A673 (cell line): Measurements from ENCODE around the gene ISLR. TPM values are rescaled to one million over a fixed set of nuclear protein-coding genes. Genes with fewer than 3 reads are reported as not detected.
"Not testable (repeated sequence)": the region's sequence is repeated elsewhere in the genome, so short reads cannot be mapped to it uniquely, and the experiment has no call there.

Experiments
- BruUV-seq: library from RNA; stranded (reverse); fragments of 400-500 nt; replicated peaks from 2 replicates; lab custom pipeline; 2021; lab: Mats Ljungman, UMichigan
- CTCF ChIA-PET: fragments of 300-600 bp; sonication (Branson Sonifier 250); formaldehyde crosslinking; loops from one replicate; lab custom pipeline; 2022; ENCODE audit warnings: antibody characterized with exemption; lab: Charles Lee
- POLR2A ChIA-PET: fragments of 300-600 bp; sonication (Branson Sonifier 250); formaldehyde crosslinking; loops from one replicate; lab custom pipeline; 2022; ENCODE audit warnings: antibody characterized with exemption; ENCODE audit not compliant: low non-redundant PET; lab: Charles Lee
- DNase-seq: peaks from one replicate; pipeline ENCODE4 v3.0.0-alpha.2; 2015; ENCODE audit warnings: low spot score
- H3K27ac ChIP-seq: fragments of 200-600 bp; sonication (generic); 2 replicates; pipeline ENCODE4 v1.5.1; 2016; ENCODE audit warnings: mixed run types, low read depth, mild to moderate bottlenecking, mixed read lengths, antibody characterized with exemption, low read length; ENCODE audit not compliant: poor library complexity, severe bottlenecking
- H3K27me3 ChIP-seq: fragments of 200-600 bp; sonication (generic); replicated peaks from 2 replicates; pipeline ENCODE4 v1.6.1; 2017; ENCODE audit warnings: mixed run types, low read depth, mild to moderate bottlenecking, mixed read lengths, antibody characterized with exemption, low read length; ENCODE audit not compliant: insufficient read depth, poor library complexity
- H3K36me3 ChIP-seq: fragments of 200-600 bp; sonication (generic); 2 replicates; pipeline ENCODE4 v1.6.1; 2016; ENCODE audit warnings: mixed run types, mild to moderate bottlenecking, mixed read lengths, antibody characterized with exemption, low read length; ENCODE audit not compliant: insufficient read depth, poor library complexity, severe bottlenecking
- H3K4me1 ChIP-seq: fragments of 200-600 bp; sonication (generic); 2 replicates; pipeline ENCODE4 v1.6.1; 2017; ENCODE audit warnings: mixed run types, mild to moderate bottlenecking, mixed read lengths, antibody characterized with exemption, low read length; ENCODE audit not compliant: insufficient read depth, poor library complexity, severe bottlenecking
- H3K4me3 ChIP-seq: fragments of 200-600 bp; sonication (generic); 2 replicates; pipeline ENCODE4 v1.5.1; 2016; ENCODE audit warnings: low read depth, mixed run types, mild to moderate bottlenecking, mixed read lengths, low read length; ENCODE audit not compliant: poor library complexity, severe bottlenecking
- H3K9me3 ChIP-seq: fragments of 200-600 bp; sonication (generic); 2 replicates; pipeline ENCODE4 v1.6.1; 2016; ENCODE audit warnings: mixed run types, low read depth, mild to moderate bottlenecking, mixed read lengths, antibody characterized with exemption, low read length; ENCODE audit not compliant: poor library complexity, severe bottlenecking
- CTCF ChIP-seq: fragments of 300-800, 200-600 bp; sonication (generic); conservative IDR thresholded peaks from 2 replicates; pipeline ENCODE4 v1.5.1; 2017; ENCODE audit warnings: low read depth, mild to moderate bottlenecking, antibody characterized with exemption, low read length, moderate library complexity, mixed read lengths
- EZH2 ChIP-seq: fragments of 200-600 bp; sonication (generic); IDR thresholded peaks from 2 replicates; pipeline ENCODE4 v1.6.1; 2017; ENCODE audit warnings: borderline replicate concordance, low read depth, mild to moderate bottlenecking, mixed read lengths, antibody characterized with exemption, low read length; ENCODE audit not compliant: poor library complexity, severe bottlenecking
- intact Hi-C: fragments of 100-400 bp; cut with micrococcal nuclease; formaldehyde crosslinking; loops from one replicate; pipeline ENCODE4 v1.10.0; 2022; ENCODE audit not compliant: unreplicated experiment
- total RNA-seq: library from RNA; stranded (reverse); gene quantifications from 2 replicates; pipeline ENCODE4 v1.2.3, GENCODE V29; 2021

The ISLR gene
- total RNA-seq, 1 experiment from 2014 or later = 0.41 TPM

- CTCF ChIA-PET = no interaction called here
Measured at GRCh38 chr15:74159773-74160172, 13.7 kb upstream of the ISLR start.

DNA sequence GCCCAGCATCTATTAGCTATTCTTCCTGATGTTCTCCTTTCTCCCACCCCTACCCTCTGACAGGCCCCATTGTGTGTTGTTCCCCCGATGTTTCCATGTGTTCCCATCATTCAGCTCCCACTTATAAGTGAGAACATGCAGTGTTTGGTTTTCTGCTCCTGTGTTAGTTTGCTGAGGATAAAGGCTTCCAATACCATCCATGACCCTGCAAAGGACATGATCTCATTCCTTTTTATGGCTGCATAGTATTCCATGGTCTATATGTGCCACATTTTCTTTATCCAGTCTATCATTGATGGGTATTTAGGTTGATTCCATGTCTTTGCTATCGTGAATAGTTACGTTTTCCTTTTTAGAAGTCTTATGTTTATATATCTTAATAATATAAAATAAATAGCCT lies 13.1 kb upstream of the ISLR start:
- H3K27me3 ChIP-seq, H3K36me3 ChIP-seq, POLR2A ChIA-PET, H3K9me3 ChIP-seq, H3K27ac ChIP-seq, BruUV-seq, H3K4me1 ChIP-seq, intact Hi-C loops, DNase-seq, CTCF ChIA-PET, H3K4me3 ChIP-seq: not testable (repeated sequence)

More at GRCh38 chr15:74159773-74160172, 13.7 kb upstream of the ISLR start:
- H3K36me3 ChIP-seq = no peaks in the 10 kb centered on the region
- no TSS peak for BruUV-seq
- no peak overlapping the region for H3K27ac ChIP-seq
- no peak overlapping the region for H3K4me3 ChIP-seq
- no peak for DNase-seq
- POLR2A ChIA-PET = no interaction called here
- intact Hi-C loops = no loop called here
- H3K27me3 ChIP-seq = no peaks in the 10 kb centered on the region
- H3K4me1 ChIP-seq = no peaks in the 10 kb centered on the region
- no peak for TF ChIP-seq CTCF
- no peak for TF ChIP-seq EZH2
- H3K9me3 ChIP-seq = no peaks in the 10 kb centered on the region

- intact Hi-C loops, CTCF ChIA-PET, H3K9me3 ChIP-seq, H3K27ac ChIP-seq, DNase-seq, BruUV-seq, POLR2A ChIA-PET, H3K27me3 ChIP-seq, H3K4me3 ChIP-seq, H3K4me1 ChIP-seq, H3K36me3 ChIP-seq: not testable (repeated sequence)
Measured at GRCh38 chr15:74162195-74162536, 11.3 kb upstream of the ISLR start.

- intact Hi-C loops = no loop called here
- BruUV-seq = no TSS peak
- no peaks in the 10 kb centered on the region for H3K27me3 ChIP-seq
- H3K36me3 ChIP-seq = no peaks in the 10 kb centered on the region
- POLR2A ChIA-PET = no interaction called here
- H3K4me1 ChIP-seq = no peaks in the 10 kb centered on the region
- TF ChIP-seq CTCF (no peak), EZH2 (no peak)
- H3K9me3 ChIP-seq = no peaks in the 10 kb centered on the region
- CTCF ChIA-PET = no interaction called here
- no peak overlapping the region for H3K4me3 ChIP-seq
- no peak for DNase-seq
- H3K27ac ChIP-seq = no peak overlapping the region
Measured at GRCh38 chr15:74165461-74165860, 8.0 kb upstream of the ISLR start.
